GM12891 (cell line): ENCODE data around the gene TEAD1.

Experiments used
- POLR2A ChIP-seq: IDR thresholded peaks from 2 replicates; pipeline ENCODE4 v1.6.1; 2011; ENCODE audit warnings: low read depth, low read length, control low read depth
- POLR2AphosphoS5 ChIP-seq: IDR thresholded peaks from 2 replicates; pipeline ENCODE4 v1.6.1; 2011; ENCODE audit warnings: low read depth, low read length, control low read depth

DNA sequence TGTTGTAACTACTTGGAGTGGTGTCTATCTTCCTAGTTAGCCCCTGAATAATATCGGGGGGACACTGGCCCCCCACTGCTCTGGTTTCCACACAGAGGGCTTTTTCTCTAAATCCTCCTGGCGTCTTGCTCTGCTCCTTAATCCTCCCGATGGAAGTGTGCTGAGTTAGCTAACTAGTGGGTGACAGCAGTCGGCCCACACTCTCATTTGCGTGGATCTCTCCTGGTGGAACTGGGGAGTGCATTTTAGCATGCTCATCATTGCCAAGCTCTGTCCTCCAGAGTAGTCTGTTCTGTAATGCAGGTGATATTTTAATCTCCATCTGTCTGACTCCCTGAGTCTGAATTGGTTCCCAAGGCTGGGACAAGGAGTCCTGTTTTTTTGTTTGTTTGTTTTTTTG lies 288.8 kb downstream of the TEAD1 start:
- TF ChIP-seq POLR2A (no peak), POLR2AphosphoS5 (no peak)
